HFFc6 (cell line): ENCODE data around the gene RALA. TPM values are rescaled to one million over a fixed set of nuclear protein-coding genes. Genes with fewer than 3 reads are reported as not detected.
A peak's percentile ranks its signal among the peaks of the same experiment; 100 is the strongest.

Experiments
- DNase-seq: peaks from one replicate; pipeline ENCODE4 v3.0.0-alpha.2; 2018
- H3K27ac Mint-ChIP-seq: 2 replicates; pipeline ENCODE4 v1.8.0; 2020; ENCODE audit warnings: mild to moderate bottlenecking, mixed read lengths
- H3K27me3 Mint-ChIP-seq: 2 replicates; pipeline ENCODE4 v1.8.0; 2021; ENCODE audit warnings: mild to moderate bottlenecking, moderate library complexity, mixed read lengths; ENCODE audit not compliant: insufficient read depth
- H3K36me3 Mint-ChIP-seq: 2 replicates; pipeline ENCODE4 v1.8.0; 2021; ENCODE audit warnings: low read depth, mixed read lengths
- H3K4me1 Mint-ChIP-seq: 2 replicates; pipeline ENCODE4 v1.8.0; 2020; ENCODE audit warnings: low read depth, mixed read lengths
- H3K4me3 Mint-ChIP-seq: 2 replicates; pipeline ENCODE4 v1.8.0; 2020; ENCODE audit warnings: mild to moderate bottlenecking, moderate library complexity, mixed read lengths
- H3K9me3 Mint-ChIP-seq: 2 replicates; pipeline ENCODE4 v1.8.0; 2020; ENCODE audit warnings: mild to moderate bottlenecking, mixed read lengths
- total RNA-seq, 6 experiments: library from RNA; stranded (reverse); fragmentation: NEBNext Ultra II Directional; extraction: Animal tissue kit (Norgen Biotek cat#: 25700); gene quantifications; 2 replicates in 1 of 6; 3 replicates in 5 of 6; pipeline ENCODE4 v1.2.3, GENCODE V29; 2021
- TF ChIP-seq, protein P1 (sequence below): fragments of 200-600 bp; sonication (generic); IDR thresholded peaks from 2 replicates; pipeline ENCODE4 v1.5.0; 2021; ENCODE audit warnings: antibody characterized with exemption, mild to moderate bottlenecking

Gene RALA
- total RNA-seq, 6 experiments from 2014 or later: 43.3 to 53.9 (median 45.7) TPM

DNA sequence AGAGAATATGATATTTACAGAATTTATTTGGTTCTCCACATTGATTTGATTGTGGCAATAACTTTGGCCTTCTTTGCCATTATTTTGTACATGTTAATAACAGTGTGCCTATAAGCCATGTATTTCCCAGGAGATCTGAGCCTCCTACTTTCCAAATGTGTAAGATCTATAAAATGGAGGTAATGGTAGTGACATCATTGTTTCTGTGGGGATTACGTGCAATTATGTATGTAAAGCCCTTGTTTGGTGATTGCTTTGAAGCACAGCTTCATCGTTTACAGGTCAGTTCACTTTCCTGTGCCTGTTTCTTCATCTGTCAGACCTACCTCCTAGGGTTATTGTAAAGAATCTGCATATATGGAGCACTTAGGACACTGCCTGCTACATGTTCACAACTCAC is 39.8 kb upstream of the RALA start:
- peaks cover 37% of the 10 kb centered on the region for H3K4me1 Mint-ChIP-seq
- no peak overlapping the region for H3K27ac Mint-ChIP-seq
- no peaks in the 10 kb centered on the region for H3K36me3 Mint-ChIP-seq
- H3K9me3 Mint-ChIP-seq: no peaks in the 10 kb centered on the region
- no peaks in the 10 kb centered on the region for H3K27me3 Mint-ChIP-seq
- TF ChIP-seq, protein P1, sequence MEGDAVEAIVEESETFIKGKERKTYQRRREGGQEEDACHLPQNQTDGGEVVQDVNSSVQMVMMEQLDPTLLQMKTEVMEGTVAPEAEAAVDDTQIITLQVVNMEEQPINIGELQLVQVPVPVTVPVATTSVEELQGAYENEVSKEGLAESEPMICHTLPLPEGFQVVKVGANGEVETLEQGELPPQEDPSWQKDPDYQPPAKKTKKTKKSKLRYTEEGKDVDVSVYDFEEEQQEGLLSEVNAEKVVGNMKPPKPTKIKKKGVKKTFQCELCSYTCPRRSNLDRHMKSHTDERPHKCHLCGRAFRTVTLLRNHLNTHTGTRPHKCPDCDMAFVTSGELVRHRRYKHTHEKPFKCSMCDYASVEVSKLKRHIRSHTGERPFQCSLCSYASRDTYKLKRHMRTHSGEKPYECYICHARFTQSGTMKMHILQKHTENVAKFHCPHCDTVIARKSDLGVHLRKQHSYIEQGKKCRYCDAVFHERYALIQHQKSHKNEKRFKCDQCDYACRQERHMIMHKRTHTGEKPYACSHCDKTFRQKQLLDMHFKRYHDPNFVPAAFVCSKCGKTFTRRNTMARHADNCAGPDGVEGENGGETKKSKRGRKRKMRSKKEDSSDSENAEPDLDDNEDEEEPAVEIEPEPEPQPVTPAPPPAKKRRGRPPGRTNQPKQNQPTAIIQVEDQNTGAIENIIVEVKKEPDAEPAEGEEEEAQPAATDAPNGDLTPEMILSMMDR: no peak
- H3K4me3 Mint-ChIP-seq: no peak overlapping the region
- no peak for DNase-seq

DNA sequence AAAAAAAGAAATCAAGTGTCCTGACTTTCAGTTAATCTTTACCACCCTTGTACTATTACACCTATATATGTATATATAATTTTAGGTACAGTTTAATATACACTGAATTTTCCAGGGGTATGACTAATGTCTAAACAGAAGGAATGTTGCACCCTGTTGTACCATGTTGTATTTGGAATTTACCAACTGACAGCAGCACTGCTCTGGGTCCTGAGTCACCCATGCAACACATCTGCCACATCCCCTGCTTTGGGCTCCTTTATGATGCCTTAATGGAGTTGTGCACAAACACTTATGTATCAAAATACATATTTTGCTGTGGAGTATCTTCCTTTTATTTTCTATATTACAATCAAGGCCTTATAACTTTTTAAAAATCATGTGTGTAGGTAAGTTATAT is 36.0 kb upstream of the RALA start:
- peak; percentile 43 for DNase-seq
- no peaks in the 10 kb centered on the region for H3K9me3 Mint-ChIP-seq
- TF ChIP-seq, protein P1: no peak
- no peak overlapping the region for H3K4me3 Mint-ChIP-seq
- no peaks in the 10 kb centered on the region for H3K36me3 Mint-ChIP-seq
- no peaks in the 10 kb centered on the region for H3K27me3 Mint-ChIP-seq
- no peak overlapping the region; the same call in 1 of the 2 replicates for H3K27ac Mint-ChIP-seq
- peaks cover 48% of the 10 kb centered on the region for H3K4me1 Mint-ChIP-seq

DNA sequence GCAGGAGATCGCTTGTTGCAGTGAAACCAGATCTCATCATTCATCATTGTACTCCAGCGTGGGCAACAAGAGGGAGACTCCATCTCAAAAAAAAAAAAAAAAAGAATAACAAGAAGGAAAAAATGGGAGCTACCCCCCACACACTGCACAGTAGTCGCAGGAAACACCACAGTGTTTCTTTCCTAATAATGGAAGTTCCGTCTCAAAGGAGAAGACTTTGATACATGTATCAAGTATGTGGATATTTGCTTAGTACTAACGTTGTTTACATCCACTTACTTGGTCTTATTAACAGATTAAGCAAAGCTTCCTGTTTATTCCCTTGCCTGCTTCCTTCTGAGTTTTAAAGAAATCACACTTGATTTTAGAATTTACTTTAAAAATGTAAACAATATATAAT is 35.0 kb upstream of the RALA start:
- no peaks in the 10 kb centered on the region for H3K36me3 Mint-ChIP-seq
- H3K27ac Mint-ChIP-seq: no peak overlapping the region
- no peaks in the 10 kb centered on the region for H3K9me3 Mint-ChIP-seq
- DNase-seq: no peak
- no peaks in the 10 kb centered on the region for H3K27me3 Mint-ChIP-seq
- peaks cover 54% of the 10 kb centered on the region for H3K4me1 Mint-ChIP-seq
- no peak overlapping the region for H3K4me3 Mint-ChIP-seq
- TF ChIP-seq, protein P1: no peak

DNA sequence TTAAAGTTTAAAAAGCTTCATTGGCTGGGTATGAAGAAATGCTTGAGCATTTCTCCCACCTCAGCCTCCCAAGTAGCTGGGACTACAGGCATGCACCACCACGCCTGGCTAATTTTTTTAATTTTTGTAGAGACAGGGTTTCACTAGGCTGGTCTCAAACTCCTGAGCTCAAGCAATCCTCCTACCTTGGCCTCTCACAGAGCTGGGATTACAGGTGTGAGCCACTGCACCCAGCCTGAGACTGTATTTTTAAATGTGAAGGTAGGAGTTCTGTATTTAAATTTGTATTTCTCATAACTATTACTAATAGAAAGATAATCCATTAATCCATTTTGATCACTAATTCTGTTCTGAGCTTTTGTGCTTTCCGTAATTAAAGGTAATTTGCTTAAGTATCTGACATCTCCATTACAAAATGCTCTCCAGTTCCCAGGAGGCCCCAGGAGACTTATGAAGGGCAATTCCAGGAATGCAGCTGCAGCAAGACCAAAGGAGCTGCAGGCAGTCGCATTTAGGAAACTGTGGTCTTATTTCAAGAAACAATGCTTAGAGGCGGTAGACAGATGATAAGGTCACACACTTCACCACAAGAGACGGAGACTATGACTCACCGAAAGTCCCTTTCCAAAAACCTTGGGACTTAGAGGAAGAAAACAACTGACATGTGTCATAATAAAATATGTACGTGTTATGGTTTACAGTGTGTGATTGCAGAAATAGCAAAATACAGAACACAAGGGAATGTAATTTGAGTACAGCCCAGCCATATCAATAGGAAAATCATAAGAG is 33.9 kb upstream of the RALA start:
- TF ChIP-seq, protein P1: no peak
- peak; percentile 78 for DNase-seq
- peak overlapping the region; percentile 44; the same call in 1 of the 2 replicates for H3K4me3 Mint-ChIP-seq
- H3K9me3 Mint-ChIP-seq: no peaks in the 10 kb centered on the region
- no peaks in the 10 kb centered on the region for H3K27me3 Mint-ChIP-seq
- no peaks in the 10 kb centered on the region for H3K36me3 Mint-ChIP-seq
- peaks cover 51% of the 10 kb centered on the region for H3K4me1 Mint-ChIP-seq
- H3K27ac Mint-ChIP-seq: peak overlapping the region; percentile 62

DNA sequence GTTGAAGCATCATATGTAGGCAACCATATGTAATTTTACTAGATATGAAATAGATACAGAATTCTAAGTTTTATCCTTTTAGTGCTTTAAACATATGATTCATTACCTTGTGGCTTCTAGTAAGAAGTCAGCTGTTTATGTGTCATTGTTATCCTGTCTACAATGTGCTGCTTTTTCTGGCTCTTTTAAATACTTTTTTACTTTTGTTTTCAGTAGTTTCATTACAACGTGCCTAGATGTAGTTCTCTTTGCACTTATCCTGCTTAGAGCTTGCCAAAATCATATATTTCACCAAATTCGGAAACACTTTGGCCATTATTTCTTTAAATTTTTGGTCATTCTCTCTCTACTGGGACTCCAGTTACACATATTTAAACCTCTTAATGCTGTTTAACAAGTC is 30.8 kb upstream of the RALA start:
- H3K36me3 Mint-ChIP-seq: no peaks in the 10 kb centered on the region
- peak overlapping the region; percentile 94 for H3K27ac Mint-ChIP-seq
- TF ChIP-seq, protein P1: no peak
- no peaks in the 10 kb centered on the region for H3K27me3 Mint-ChIP-seq
- H3K9me3 Mint-ChIP-seq: no peaks in the 10 kb centered on the region
- peak; percentile 63 for DNase-seq
- peak overlapping the region; percentile 83 for H3K4me3 Mint-ChIP-seq
- peaks cover 53% of the 10 kb centered on the region for H3K4me1 Mint-ChIP-seq
